B cell (primary cell): ENCODE measurements around the gene FGF3. TPM values are rescaled to one million over a fixed set of nuclear protein-coding genes. Genes with fewer than 3 reads are reported as not detected.

Experiments used
- ATAC-seq: fragments of 200-7000 bp; cut with Tn5 transposase; one replicate; pipeline ENCODE4 v1.10.0; 2021; ENCODE audit warnings: low read depth, mild to moderate bottlenecking, moderate number of reproducible peaks, moderate library complexity
- CTCF ChIA-PET: fragments of 350-600 bp; sonication (Branson Sonifier 250); formaldehyde crosslinking; loops from one replicate; lab custom pipeline; 2021; ENCODE audit warnings: antibody characterized with exemption, inconsistent platforms; lab: Charles Lee
- POLR2A ChIA-PET: fragments of 350-600 bp; sonication (Branson Sonifier 250); formaldehyde crosslinking; loops from one replicate; lab custom pipeline; 2021; ENCODE audit warnings: antibody characterized with exemption; lab: Charles Lee
- DNase-seq: peaks from one replicate; pipeline ENCODE4 v3.0.0; 2013
- H2AFZ ChIP-seq: 2 replicates; pipeline ENCODE4 v1.6.1; 2012; ENCODE audit warnings: mild to moderate bottlenecking, low read depth, low read length; ENCODE audit not compliant: insufficient read depth, poor library complexity, severe bottlenecking
- H3K27ac ChIP-seq, 2 donors: 1 replicate in 1 of 2; 2 replicates in 1 of 2; pipeline ENCODE4 v1.5.1; 2012 to 2013; ENCODE audit warnings: low read length in 2 of 2, mild to moderate bottlenecking in 2 of 2, moderate library complexity in 1 of 2
- H3K27me3 ChIP-seq, 4 experiments: fragments of 200-600 bp in 1 of 4; sonication (generic) in 1 of 4; replicated peaks in 1 of 4; 1 replicate in 2 of 4; 2 replicates in 2 of 4; pipeline versions ENCODE4 v1.6.1 to v1.7.0; 2013 to 2016; ENCODE audit warnings: low read length in 3 of 4, mild to moderate bottlenecking in 2 of 4, mixed read lengths in 1 of 4, moderate library complexity in 1 of 4; ENCODE audit not compliant: insufficient read depth in 4 of 4, control insufficient read depth in 3 of 4; ENCODE audit errors: control extremely low read depth in 1 of 4
- H3K36me3 ChIP-seq, 2 experiments: replicated peaks in 1 of 2; 1 replicate in 1 of 2; 2 replicates in 1 of 2; pipeline versions ENCODE4 v1.6.1 to v1.7.1; 2013; ENCODE audit warnings: low read length in 1 of 2; ENCODE audit not compliant: insufficient read depth in 2 of 2, control insufficient read depth in 1 of 2; ENCODE audit errors: control extremely low read depth in 1 of 2, extremely low read depth in 1 of 2
- H3K4me1 ChIP-seq, 2 donors: fragments of 200-600 bp in 1 of 2; sonication (generic) in 1 of 2; 1 replicate in 1 of 2; 2 replicates in 1 of 2; pipeline versions ENCODE4 v1.5.1 to v1.6.1; 2013 to 2017; ENCODE audit warnings: low read length in 2 of 2; ENCODE audit not compliant: control insufficient read depth in 2 of 2, insufficient read depth in 2 of 2
- H3K4me2 ChIP-seq: replicated peaks from 2 replicates; pipeline ENCODE3; 2012; ENCODE audit warnings: mild to moderate bottlenecking, low read depth, low read length; ENCODE audit not compliant: poor library complexity, severe bottlenecking
- H3K4me3 ChIP-seq, 5 experiments: fragments of 200-600 bp in 1 of 5; sonication (generic) in 1 of 5; 1 replicate in 3 of 5; 2 replicates in 2 of 5; pipeline versions ENCODE4 v1.5.1 to v1.7.0; 2011 to 2016; ENCODE audit warnings: low read length in 4 of 5, mild to moderate bottlenecking in 4 of 5, low read depth in 2 of 5, control low read depth in 1 of 5, moderate library complexity in 1 of 5; ENCODE audit not compliant: insufficient read depth in 1 of 5; ENCODE audit errors: control extremely low read depth in 1 of 5, extremely low read depth in 1 of 5
- H3K79me2 ChIP-seq: fragments of 200-600 bp; sonication (generic); one replicate; pipeline ENCODE4 v1.6.0; 2016; ENCODE audit warnings: low read length; ENCODE audit not compliant: control insufficient read depth, insufficient read depth
- H3K9ac ChIP-seq: fragments of 200-600 bp; sonication (generic); 2 replicates; pipeline ENCODE4 v1.6.1; 2017; ENCODE audit warnings: mild to moderate bottlenecking, low read length, moderate library complexity
- H3K9me3 ChIP-seq, 3 donors: one replicate each; pipeline versions ENCODE4 v1.6.1 to v1.7.1; 2013; ENCODE audit warnings: low read length in 2 of 3; ENCODE audit not compliant: control insufficient read depth in 2 of 3, insufficient read depth in 1 of 3; ENCODE audit errors: control extremely low read depth in 1 of 3
- H4K20me1 ChIP-seq: 2 replicates; pipeline ENCODE4 v1.6.0; 2012; ENCODE audit warnings: mild to moderate bottlenecking, low read length; ENCODE audit not compliant: insufficient read depth, control insufficient read depth, poor library complexity, severe bottlenecking
- H3K27ac Mint-ChIP-seq: one replicate; pipeline ENCODE4 v1.8.0; 2021; ENCODE audit warnings: mixed read lengths
- H3K27me3 Mint-ChIP-seq: one replicate; pipeline ENCODE4 v1.8.0; 2021; ENCODE audit warnings: mixed read lengths
- H3K4me1 Mint-ChIP-seq: one replicate; pipeline ENCODE4 v1.8.0; 2021; ENCODE audit warnings: mixed read lengths
- H3K4me3 Mint-ChIP-seq: one replicate; pipeline ENCODE4 v1.8.0; 2021; ENCODE audit warnings: mixed read lengths
- H3K9me3 Mint-ChIP-seq: one replicate; pipeline ENCODE4 v1.8.0; 2022; ENCODE audit warnings: mixed read lengths; ENCODE audit not compliant: insufficient read depth
- CTCF ChIP-seq: fragments of 200-600 bp; IDR thresholded peaks from one replicate; pipeline ENCODE4 v1.8.0; 2022; ENCODE audit warnings: antibody characterized with exemption, mild to moderate bottlenecking
- EZH2 ChIP-seq: IDR thresholded peaks from 2 replicates; pipeline ENCODE4 v1.6.1; 2012; ENCODE audit warnings: borderline replicate concordance, low read depth, mild to moderate bottlenecking, moderate library complexity, low read length; ENCODE audit not compliant: insufficient read depth, poor library complexity, severe bottlenecking
- WGBS: methylation state at CpG from one replicate; pipeline ENCODE4 v1.1.5; 2013; ENCODE audit warnings: missing lambda C conversion rate; ENCODE audit not compliant: insufficient coverage; 5-methylcytosine and 5-hydroxymethylcytosine counted together
- intact Hi-C: fragments of 100-400 bp; cut with micrococcal nuclease; formaldehyde crosslinking; loops from one replicate; pipeline ENCODE4 v1.10.0; 2022
- polyA plus RNA-seq: library from polyadenylated mRNA; depleted of rRNA; stranded (reverse); fragments of >200 nt; gene quantifications from 2 replicates; pipeline ENCODE4 v1.2.3, GENCODE V29; 2012
- total RNA-seq, 2 donors: library from RNA; stranded (reverse); fragments of 120-200 nt in 1 of 2; gene quantifications; 1 replicate in 1 of 2; 2 replicates in 1 of 2; pipeline versions ENCODE4 v1.2.3 to v1.2.4, GENCODE V29; 2013 to 2022

Gene FGF3
- total and polyA plus RNA-seq, 2 donors (not counting 1 experiment from before 2014, with no cell fraction given): not detected

- Mint-ChIP-seq H3K4me1 (no peaks in the 10 kb centered on the region), H3K27me3 (peaks cover 39% of the 10 kb centered on the region), H3K27ac (no peak overlapping the region), H3K9me3 (no peaks in the 10 kb centered on the region), H3K4me3 (no peak overlapping the region)
- Histone ChIP-seq H3K9ac (no peak overlapping the region), H3K27me3 (peaks cover 0 to 20% (median 5%) of the 10 kb centered on the region in 4 experiments), H3K36me3 (no peaks in the 10 kb centered on the region), H3K4me3 (no peak overlapping the region), H3K9me3 (peaks cover 0 to 2% (median 0%) of the 10 kb centered on the region in 3 donors), H2AFZ (no peak overlapping the region), H3K4me2 (no peak overlapping the region), H3K27ac (no peak overlapping the region), H4K20me1 (no peaks in the 10 kb centered on the region), H3K79me2 (no peaks in the 10 kb centered on the region), H3K4me1 (no peaks in the 10 kb centered on the region)
- intact Hi-C loops: no loop called here
- TF ChIP-seq EZH2 (no peak), CTCF (no peak)
- no peak for DNase-seq
- no peak for ATAC-seq
- ChIA-PET CTCF (no interaction called here), POLR2A (no interaction called here)
- WGBS: 90% methylated on average over 17 of the region's 17 CpGs
Observed at GRCh38 chr11:69836401-69836800, 17.2 kb upstream of the FGF3 start.

- H3K4me3 ChIP-seq: no peak overlapping the region
- no peaks in the 10 kb centered on the region for H3K36me3 ChIP-seq
- no peaks in the 10 kb centered on the region for H3K79me2 ChIP-seq
- H3K9ac ChIP-seq: no peak overlapping the region
- no peaks in the 10 kb centered on the region for H3K4me1 ChIP-seq
- Mint-ChIP-seq H3K27me3 (peaks cover 36% of the 10 kb centered on the region), H3K4me3 (no peak overlapping the region), H3K4me1 (no peaks in the 10 kb centered on the region), H3K9me3 (no peaks in the 10 kb centered on the region), H3K27ac (no peak overlapping the region)
- DNase-seq (no peak), ATAC-seq (no peak)
- H3K27me3 ChIP-seq: peaks cover 0 to 20% (median 5%) of the 10 kb centered on the region in 4 experiments
- POLR2A ChIA-PET: no interaction called here
- 18% methylated on average over 27 of the region's 35 CpGs for WGBS
- intact Hi-C loops: no loop called here
- no peak overlapping the region for H3K27ac ChIP-seq
- H3K4me2 ChIP-seq: no peak overlapping the region
- no peak overlapping the region for H2AFZ ChIP-seq
- no peaks in the 10 kb centered on the region for H4K20me1 ChIP-seq
- TF ChIP-seq CTCF (no peak), EZH2 (no peak)
- H3K9me3 ChIP-seq: no peaks in the 10 kb centered on the region
- CTCF ChIA-PET: interaction anchor here (0.6 kb wide), 1 partner anchor 1418 kb away, joined by 3 read pairs; no protein-coding TSS in a partner anchor
Observed at GRCh38 chr11:69834811-69835800, 15.9 kb upstream of the FGF3 start.
